ENCODE data around the gene KRTAP5-1.

The KRTAP5-1 gene

DNA sequence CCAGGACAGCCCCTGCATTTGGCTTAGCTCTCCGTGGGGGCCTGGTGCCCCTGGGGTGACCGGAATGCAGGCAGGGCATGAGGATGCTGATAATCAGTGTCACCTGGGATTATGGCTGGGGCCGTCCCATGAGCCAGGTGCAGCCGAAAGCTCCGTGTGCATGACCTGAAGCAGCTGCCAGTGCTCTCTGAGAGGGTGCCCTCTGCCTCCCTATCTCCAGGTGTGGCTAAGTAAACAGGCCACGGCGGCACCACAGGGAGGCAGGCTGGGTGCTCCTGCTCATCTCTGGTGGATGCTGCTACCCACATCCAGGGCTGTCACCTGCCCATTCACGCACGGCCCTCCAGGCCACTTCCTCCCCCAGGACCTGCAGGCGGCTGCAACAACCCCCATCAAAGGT is 42.8 kb downstream of the KRTAP5-1 start:
- DNase-seq (ENCODE audit: low spot score) = no peak

DNA sequence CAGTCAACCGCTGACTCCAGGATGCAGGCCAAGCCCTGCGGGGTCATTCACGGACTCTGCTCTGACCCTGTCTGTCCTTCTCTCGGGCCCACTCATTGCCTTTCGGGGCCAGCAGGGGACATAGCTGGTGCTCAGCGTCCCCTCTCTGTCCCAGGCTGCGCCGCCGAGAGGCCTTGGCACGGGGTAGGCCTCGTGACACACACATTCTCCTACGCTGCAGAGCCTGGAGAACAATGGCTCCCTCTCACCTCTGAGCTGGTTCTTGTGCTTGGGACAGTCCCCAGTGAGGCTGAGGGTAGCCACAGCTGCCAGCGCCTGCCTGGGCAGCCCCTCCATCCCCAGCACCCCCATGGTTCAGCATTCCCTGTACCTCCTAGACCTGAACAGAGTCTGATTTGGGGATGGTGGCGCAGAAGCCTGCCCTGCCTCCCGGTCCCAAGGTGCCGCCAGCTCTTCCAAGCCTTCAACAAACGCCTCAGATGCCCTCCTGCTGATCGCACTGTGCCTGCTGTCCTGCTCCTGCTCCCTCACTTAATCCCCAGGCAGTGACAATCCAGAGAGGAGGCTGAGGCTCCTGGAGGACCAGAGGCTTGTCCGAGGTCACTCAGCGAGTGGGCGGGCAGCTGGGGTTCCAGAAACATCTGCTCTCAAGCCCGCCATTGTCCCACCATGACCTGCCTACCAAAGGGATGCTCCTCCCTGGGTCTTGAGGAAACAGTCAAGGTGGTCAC is 43.4 kb downstream of the KRTAP5-1 start:
- DNase-seq (ENCODE audit: low spot score) = no peak

DNA sequence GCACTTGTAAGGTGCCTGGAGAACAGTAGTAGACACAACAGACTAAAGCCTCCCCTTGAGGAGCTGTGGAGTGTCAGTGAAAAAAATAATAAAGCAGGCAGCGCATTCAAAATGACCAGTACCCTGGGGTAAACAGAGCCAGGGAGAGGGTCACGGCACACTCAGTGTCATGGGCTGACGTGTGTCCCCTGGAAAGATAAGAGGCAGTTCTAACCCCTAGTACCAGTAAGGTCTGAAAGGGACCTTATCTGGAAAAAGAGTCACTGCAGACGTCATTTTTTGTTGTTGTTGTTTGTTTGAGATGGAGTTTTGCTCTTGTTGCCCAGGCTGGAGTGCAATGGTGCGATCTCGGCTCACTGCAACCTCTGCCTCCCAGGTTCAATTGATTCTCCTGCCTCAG is 45.0 kb downstream of the KRTAP5-1 start:
- no peak for DNase-seq (ENCODE audit: low spot score)

DNA sequence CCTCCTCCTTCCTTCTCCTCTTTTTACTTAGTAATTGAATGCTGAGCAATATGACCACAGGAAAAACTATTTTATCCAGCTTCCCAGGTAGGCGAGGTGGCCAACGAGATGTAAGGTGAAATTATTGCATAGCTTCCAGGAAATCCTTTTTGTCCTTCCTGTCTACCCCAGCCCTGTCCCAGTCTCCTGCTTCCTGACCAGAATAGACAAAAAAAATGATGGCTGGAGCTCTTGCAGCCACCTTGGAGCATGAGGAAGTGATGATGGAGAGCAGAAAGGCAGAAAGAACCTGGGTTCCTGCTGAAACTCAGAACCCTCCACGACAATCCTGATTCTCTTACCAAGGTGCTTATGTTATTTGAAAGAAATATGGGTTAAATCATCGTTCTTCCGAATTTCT is 46.9 kb downstream of the KRTAP5-1 start:
- DNase-seq (ENCODE audit: low spot score) = no peak

DNA sequence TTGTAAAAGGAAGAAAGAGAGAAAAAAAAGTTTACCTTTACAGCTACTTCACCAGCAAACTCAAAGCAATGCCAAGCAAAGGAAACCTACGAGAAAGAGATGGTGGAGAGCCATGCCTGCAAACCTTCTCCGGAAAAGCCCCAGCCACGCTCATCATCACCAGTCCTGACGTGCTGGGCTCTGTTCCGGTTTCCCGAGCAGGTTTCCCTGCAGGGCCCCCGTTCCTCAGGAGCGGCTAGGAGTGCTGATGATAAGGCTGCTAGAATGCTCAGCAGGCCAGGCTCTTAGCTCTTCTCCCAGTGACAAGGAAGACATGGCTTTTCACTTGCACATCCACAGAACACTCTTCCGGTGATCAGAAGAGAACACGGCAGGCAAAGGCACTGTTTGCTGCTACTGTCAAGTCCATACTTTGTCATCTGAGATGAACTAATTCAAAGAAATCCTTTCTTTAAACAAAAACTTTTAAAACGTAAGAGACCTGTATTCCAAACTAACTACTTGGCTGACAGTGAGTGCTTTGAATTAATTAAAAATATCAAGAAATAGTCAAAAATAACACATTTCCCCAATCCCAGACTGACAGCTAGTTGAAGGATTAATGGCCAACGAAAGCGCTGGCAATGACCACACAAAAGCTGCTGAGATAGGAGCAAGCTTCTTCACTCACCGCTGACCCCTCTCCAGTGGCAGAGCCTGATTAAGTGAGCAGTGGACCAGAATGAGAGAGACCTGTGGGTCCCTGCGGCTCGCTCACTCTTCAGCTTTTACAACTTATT is 48.8 kb downstream of the KRTAP5-1 start:
- no peak for DNase-seq (ENCODE audit: low spot score)

DNA sequence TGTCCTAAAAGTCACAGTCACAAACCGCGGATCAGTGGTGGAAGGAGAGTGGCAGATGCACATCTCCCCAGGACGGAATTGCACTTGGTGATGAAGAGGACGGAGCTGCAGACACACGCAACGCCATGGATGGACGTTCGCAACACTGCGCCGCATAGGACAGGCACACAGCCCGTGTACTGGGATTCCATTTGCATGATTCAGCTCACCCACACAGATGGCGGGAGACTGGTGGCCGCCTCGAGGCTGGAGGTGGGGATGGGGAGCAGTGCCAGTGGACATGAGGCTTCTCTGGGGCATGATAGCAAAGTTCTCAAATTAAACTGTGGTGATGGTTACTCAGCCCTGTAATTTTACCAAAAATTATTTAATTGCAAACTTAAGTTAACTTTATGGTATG is 50.4 kb downstream of the KRTAP5-1 start:
- no peak for DNase-seq (ENCODE audit: low spot score)
